GM15510 (cell line): ENCODE results near the gene SMARCAL1.

ENCODE experiments used
- POLR2A ChIP-seq: IDR thresholded peaks from 3 replicates; pipeline ENCODE4 v1.6.1; 2011; ENCODE audit warnings: borderline replicate concordance; ENCODE audit not compliant: insufficient read length; ENCODE audit errors: extremely low read depth

SMARCAL1 gene

GRCh38 chr2:216388046-216388884, 24.0 kb upstream of the SMARCAL1 start:
- TF ChIP-seq POLR2A = no peak

DNA sequence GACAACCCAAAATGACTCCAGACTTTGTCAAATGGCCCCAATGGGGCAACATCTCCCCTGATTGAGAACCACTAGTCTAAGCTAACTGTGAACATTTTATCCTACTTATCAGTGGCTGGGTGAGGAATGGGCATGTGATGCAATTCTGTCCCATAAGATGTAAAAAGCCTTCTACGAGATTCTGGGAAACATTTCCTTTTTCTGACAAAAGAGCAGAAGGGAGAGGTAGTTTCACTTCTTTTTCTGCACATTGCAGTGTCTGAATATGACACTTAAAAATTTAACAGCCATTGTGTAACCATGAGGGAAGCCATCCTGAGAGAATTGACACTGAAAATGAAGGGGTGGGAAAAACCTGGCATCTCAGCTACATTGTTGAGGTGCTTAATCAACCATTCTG, 22.7 kb upstream of the SMARCAL1 start:
- TF ChIP-seq POLR2A = no peak

- no peak for TF ChIP-seq POLR2A
Observed at GRCh38 chr2:216391401-216391800, 20.9 kb upstream of the SMARCAL1 start.

GRCh38 chr2:216392018-216392562, 20.2 kb upstream of the SMARCAL1 start:
- TF ChIP-seq POLR2A = no peak

- TF ChIP-seq POLR2A = no peak
Observed at GRCh38 chr2:216392945-216393840, 19.1 kb upstream of the SMARCAL1 start.

GRCh38 chr2:216394881-216395280, 17.4 kb upstream of the SMARCAL1 start:
- TF ChIP-seq POLR2A = no peak

- no peak for TF ChIP-seq POLR2A
Observed at GRCh38 chr2:216399621-216400020, 12.7 kb upstream of the SMARCAL1 start.

DNA sequence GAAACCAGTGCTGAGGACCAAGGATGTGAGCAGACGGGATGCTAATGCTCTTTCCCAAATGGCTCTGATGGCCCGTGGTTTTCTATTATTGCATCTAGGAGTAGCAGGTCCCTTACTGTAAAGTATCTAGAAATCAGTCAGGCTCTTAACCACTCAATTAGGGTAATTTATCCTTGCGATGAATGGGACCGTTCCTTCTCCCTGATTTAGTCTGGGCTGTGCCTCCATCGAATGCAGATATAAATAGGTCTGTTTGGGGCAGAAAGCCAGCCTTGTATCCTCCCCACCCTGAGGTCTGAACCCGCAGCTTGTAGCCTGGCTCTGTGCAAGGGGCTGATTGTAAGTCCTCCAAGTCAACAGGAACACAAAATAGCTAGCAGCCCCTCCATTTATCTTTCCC, 9.5 kb upstream of the SMARCAL1 start:
- no peak for TF ChIP-seq POLR2A

- no peak for TF ChIP-seq POLR2A
Observed at GRCh38 chr2:216404010-216404618, 8.2 kb upstream of the SMARCAL1 start.

GRCh38 chr2:216405588-216405987, 6.7 kb upstream of the SMARCAL1 start:
- TF ChIP-seq POLR2A = no peak

DNA sequence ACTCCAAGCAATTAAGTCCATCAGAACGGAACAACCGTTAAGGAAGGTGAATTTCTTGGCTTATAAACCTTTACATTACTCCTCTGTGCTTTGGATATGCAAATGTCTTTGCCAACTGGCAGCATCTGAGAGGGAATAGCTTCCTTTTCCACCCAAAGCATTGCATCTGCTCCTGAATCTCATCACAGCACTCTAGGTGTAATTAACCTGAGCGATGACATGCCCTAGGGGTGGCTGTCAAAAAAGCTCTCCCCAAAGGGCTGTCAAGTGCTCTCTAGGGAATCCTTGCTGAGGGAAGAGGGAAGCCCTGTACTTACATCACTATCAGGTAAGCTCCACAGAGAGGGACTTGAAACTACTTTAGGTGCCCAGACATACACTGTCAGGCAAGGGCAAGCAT, 5.5 kb upstream of the SMARCAL1 start:
- TF ChIP-seq POLR2A = no peak

GRCh38 chr2:216408426-216409290, 3.6 kb upstream of the SMARCAL1 start:
- no peak for TF ChIP-seq POLR2A

- no peak for TF ChIP-seq POLR2A
Observed at GRCh38 chr2:216410550-216410949, 1.7 kb upstream of the SMARCAL1 start.

DNA sequence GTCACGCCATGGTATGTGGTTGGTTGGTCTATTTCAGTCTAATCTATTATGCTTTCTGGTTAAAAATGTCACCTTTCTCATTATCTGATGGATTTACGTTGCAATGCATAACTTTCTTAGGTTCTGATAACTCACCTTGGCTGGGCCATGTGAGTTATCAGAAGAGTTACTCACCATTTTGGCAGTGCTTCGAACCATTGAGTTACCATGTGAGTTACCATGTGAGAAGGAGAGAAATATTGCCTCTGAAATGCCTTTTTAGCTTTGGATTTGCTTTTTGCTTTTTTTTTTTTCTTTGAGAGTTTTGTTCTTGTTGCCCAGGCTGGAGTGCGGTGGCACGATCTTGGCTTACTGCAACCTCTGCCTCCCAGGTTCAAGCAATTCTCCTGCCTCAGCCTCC, 1.6 kb downstream of the SMARCAL1 start:
- no peak for TF ChIP-seq POLR2A
